ENCODE data around the gene CLDN4. TPM values are rescaled to one million over a fixed set of nuclear protein-coding genes. Genes with fewer than 3 reads are reported as not detected.

The CLDN4 gene
- total RNA-seq, 6 experiments from 2014 or later: 0.05 to 0.47 (median 0.32) TPM

- H3K4me3 Mint-ChIP-seq: no peak overlapping the region
- no peaks in the 10 kb centered on the region for H3K36me3 Mint-ChIP-seq (ENCODE audit: low read depth)
Measured at GRCh38 chr7:73828107-73828803, 2.5 kb upstream of the CLDN4 start.

GRCh38 chr7:73828972-73829371 lies 1.8 kb upstream of the CLDN4 start:
- Mint-ChIP-seq H3K27me3 (ENCODE audit: insufficient read depth) (peaks cover 5% of the 10 kb centered on the region; the same call in 1 of the 2 replicates), H3K36me3 (ENCODE audit: low read depth) (no peaks in the 10 kb centered on the region), H3K4me1 (ENCODE audit: low read depth) (peaks cover 40% of the 10 kb centered on the region), H3K4me3 (no peak overlapping the region), H3K27ac (no peak overlapping the region), H3K9me3 (no peaks in the 10 kb centered on the region)
- TF ChIP-seq CTCF (IDR thresholded peaks at IDR 0.05): no peak
- DNase-seq: no peak

More at GRCh38 chr7:73828107-73828803, 2.5 kb upstream of the CLDN4 start:
- H3K4me1 Mint-ChIP-seq (ENCODE audit: low read depth): peaks cover 39% of the 10 kb centered on the region
- no peak for TF ChIP-seq CTCF (IDR thresholded peaks at IDR 0.05)
- peak overlapping the region; percentile 40 for H3K27ac Mint-ChIP-seq
- DNase-seq: peak; percentile 57
- no peaks in the 10 kb centered on the region for H3K9me3 Mint-ChIP-seq
- H3K27me3 Mint-ChIP-seq (ENCODE audit: insufficient read depth): peaks cover 4% of the 10 kb centered on the region; the same call in 1 of the 2 replicates

GRCh38 chr7:73829505-73829904 lies 1.3 kb upstream of the CLDN4 start:
- no peak overlapping the region for H3K27ac Mint-ChIP-seq
- peaks cover 5% of the 10 kb centered on the region; the same call in 1 of the 2 replicates for H3K27me3 Mint-ChIP-seq (ENCODE audit: insufficient read depth)
- TF ChIP-seq CTCF (IDR thresholded peaks at IDR 0.05): no peak
- DNase-seq: no peak
- no peaks in the 10 kb centered on the region for H3K36me3 Mint-ChIP-seq (ENCODE audit: low read depth)
- H3K4me3 Mint-ChIP-seq: no peak overlapping the region
- no peaks in the 10 kb centered on the region for H3K9me3 Mint-ChIP-seq
- peaks cover 40% of the 10 kb centered on the region for H3K4me1 Mint-ChIP-seq (ENCODE audit: low read depth)

- H3K27me3 Mint-ChIP-seq (ENCODE audit: insufficient read depth): peaks cover 5% of the 10 kb centered on the region; the same call in 1 of the 2 replicates
Measured at GRCh38 chr7:73829921-73830680, 695 bp upstream of the CLDN4 start.

GRCh38 chr7:73831584-73831833 lies 713 bp downstream of the CLDN4 start:
- H3K4me3 Mint-ChIP-seq: no peak overlapping the region
- TF ChIP-seq CTCF (IDR thresholded peaks at IDR 0.05): no peak
- peaks cover 5% of the 10 kb centered on the region; the same call in 1 of the 2 replicates for H3K27me3 Mint-ChIP-seq (ENCODE audit: insufficient read depth)
- H3K9me3 Mint-ChIP-seq: no peaks in the 10 kb centered on the region
- no peaks in the 10 kb centered on the region for H3K36me3 Mint-ChIP-seq (ENCODE audit: low read depth)
- H3K27ac Mint-ChIP-seq: no peak overlapping the region
- H3K4me1 Mint-ChIP-seq (ENCODE audit: low read depth): peaks cover 40% of the 10 kb centered on the region
- DNase-seq: no peak

More at GRCh38 chr7:73829921-73830680, 695 bp upstream of the CLDN4 start:
- no peak for DNase-seq
- no peaks in the 10 kb centered on the region for H3K36me3 Mint-ChIP-seq (ENCODE audit: low read depth)
- no peak overlapping the region for H3K27ac Mint-ChIP-seq
- 0 out of 2 replicates have a peak, but pooled peaks have one; percentile 28 for TF ChIP-seq CTCF (IDR thresholded peaks at IDR 0.05)
- H3K4me3 Mint-ChIP-seq: no peak overlapping the region
- no peaks in the 10 kb centered on the region for H3K9me3 Mint-ChIP-seq
- peaks cover 40% of the 10 kb centered on the region for H3K4me1 Mint-ChIP-seq (ENCODE audit: low read depth)
